Nephron (organoid): ENCODE data around the gene CD320.

Source experiments
- H3K27ac Mint-ChIP-seq, 3 experiments: 2 replicates each; pipeline ENCODE4 v1.8.0; 2020; ENCODE audit warnings: mixed read lengths in 3 of 3, mild to moderate bottlenecking in 2 of 3, moderate library complexity in 1 of 3
- H3K27me3 Mint-ChIP-seq: 2 replicates; pipeline ENCODE4 v1.8.0; 2021; ENCODE audit warnings: low read depth, mild to moderate bottlenecking, moderate library complexity, mixed read lengths
- H3K36me3 Mint-ChIP-seq: 2 replicates; pipeline ENCODE4 v1.8.0; 2020; ENCODE audit warnings: low read depth, mixed read lengths
- H3K4me1 Mint-ChIP-seq: 2 replicates; pipeline ENCODE4 v1.8.0; 2020; ENCODE audit warnings: mixed read lengths
- H3K4me3 Mint-ChIP-seq, 3 experiments: 2 replicates each; pipeline ENCODE4 v1.8.0; 2020; ENCODE audit warnings: mild to moderate bottlenecking in 3 of 3, mixed read lengths in 3 of 3, moderate library complexity in 2 of 3
- H3K9me3 Mint-ChIP-seq: 2 replicates; pipeline ENCODE4 v1.8.0; 2020; ENCODE audit warnings: mixed read lengths
- TF ChIP-seq, protein P1 (sequence below), 3 experiments: fragments of 200-600 bp; sonication (generic); IDR thresholded peaks; one replicate each; pipeline ENCODE4 v1.5.0; 2021; ENCODE audit warnings: antibody characterized with exemption in 3 of 3; ENCODE audit not compliant: unreplicated experiment in 3 of 3

The CD320 gene

DNA sequence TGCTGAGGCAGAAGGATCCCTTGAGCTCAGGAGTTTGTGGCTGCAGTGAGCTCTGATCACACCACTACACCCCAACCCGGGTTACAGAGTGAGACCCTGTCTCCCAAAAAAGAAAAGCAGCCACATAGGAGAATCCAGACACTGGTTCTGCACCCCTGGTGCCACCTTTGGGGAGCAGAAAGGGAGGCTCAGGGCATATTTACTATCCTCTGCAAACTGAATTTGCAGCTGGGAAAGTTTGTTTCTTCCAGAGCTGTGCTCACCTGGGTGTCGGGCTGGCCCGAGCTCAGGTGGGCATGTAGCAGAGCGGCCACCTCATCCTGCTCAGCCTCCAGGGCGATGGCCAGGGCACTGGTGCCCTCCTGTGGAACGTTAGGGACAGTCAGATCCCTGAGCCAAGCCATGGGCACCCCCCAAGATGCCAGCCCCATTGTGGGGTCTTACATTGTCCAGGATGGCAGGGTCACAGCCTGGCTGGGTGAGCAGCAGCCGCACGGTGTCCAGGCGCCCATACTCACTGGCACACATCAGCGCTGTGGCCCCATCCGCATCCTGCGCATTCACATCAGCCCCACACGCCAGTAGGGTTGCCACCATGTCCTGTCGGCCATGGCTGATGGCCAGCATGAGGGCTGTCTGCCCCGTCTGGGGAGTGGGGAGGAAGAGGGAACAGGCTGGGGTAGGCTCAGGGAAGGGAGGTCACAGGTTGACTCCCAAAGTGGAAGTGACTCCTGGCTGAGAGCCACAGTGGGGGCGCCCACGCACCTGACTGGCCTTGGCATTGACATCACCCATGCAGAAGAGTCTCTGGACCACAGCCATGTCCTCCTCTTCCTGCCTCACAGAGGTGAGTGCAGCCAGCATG lies 16.3 kb upstream of the CD320 start:
- Mint-ChIP-seq H3K27ac (no peak overlapping the region), H3K36me3 (peaks cover 6% of the 10 kb centered on the region), H3K27me3 (peaks cover 28% of the 10 kb centered on the region), H3K4me3 (peak overlapping the region; percentile 19 to 100 (median 34)), H3K4me1 (peaks cover 18% of the 10 kb centered on the region), H3K9me3 (no peaks in the 10 kb centered on the region)
- TF ChIP-seq, protein P1, sequence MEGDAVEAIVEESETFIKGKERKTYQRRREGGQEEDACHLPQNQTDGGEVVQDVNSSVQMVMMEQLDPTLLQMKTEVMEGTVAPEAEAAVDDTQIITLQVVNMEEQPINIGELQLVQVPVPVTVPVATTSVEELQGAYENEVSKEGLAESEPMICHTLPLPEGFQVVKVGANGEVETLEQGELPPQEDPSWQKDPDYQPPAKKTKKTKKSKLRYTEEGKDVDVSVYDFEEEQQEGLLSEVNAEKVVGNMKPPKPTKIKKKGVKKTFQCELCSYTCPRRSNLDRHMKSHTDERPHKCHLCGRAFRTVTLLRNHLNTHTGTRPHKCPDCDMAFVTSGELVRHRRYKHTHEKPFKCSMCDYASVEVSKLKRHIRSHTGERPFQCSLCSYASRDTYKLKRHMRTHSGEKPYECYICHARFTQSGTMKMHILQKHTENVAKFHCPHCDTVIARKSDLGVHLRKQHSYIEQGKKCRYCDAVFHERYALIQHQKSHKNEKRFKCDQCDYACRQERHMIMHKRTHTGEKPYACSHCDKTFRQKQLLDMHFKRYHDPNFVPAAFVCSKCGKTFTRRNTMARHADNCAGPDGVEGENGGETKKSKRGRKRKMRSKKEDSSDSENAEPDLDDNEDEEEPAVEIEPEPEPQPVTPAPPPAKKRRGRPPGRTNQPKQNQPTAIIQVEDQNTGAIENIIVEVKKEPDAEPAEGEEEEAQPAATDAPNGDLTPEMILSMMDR (IDR thresholded peaks at IDR 0.05; ENCODE audit: unreplicated experiment in 3 of 3): no peak

DNA sequence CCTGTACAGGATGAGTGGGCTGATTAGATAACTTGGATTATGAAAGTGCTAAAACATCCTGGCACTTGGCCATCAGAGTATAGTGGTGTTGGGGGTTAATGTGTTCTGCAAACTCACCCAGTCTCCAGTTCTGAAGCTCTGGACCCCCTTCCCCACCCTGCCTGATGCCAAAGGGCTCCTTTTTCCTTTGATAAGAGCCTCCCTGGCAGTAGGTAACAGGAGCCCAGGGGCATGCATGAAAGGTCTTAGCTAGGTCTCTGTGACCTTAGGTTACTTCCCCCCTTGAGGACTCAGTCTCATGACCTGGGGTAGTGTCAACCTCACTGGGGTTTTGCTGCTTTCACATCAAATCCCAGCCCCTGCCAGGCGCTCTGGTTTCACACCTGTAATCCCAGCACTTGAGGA lies 15.6 kb upstream of the CD320 start:
- Mint-ChIP-seq H3K36me3 (peaks cover 6% of the 10 kb centered on the region), H3K9me3 (no peaks in the 10 kb centered on the region), H3K27me3 (peaks cover 22% of the 10 kb centered on the region), H3K4me3 (peak overlapping the region; percentile 19 to 100 (median 34)), H3K4me1 (peaks cover 18% of the 10 kb centered on the region), H3K27ac (no peak overlapping the region)
- TF ChIP-seq, protein P1 (IDR thresholded peaks at IDR 0.05; ENCODE audit: unreplicated experiment in 3 of 3): no peak

DNA sequence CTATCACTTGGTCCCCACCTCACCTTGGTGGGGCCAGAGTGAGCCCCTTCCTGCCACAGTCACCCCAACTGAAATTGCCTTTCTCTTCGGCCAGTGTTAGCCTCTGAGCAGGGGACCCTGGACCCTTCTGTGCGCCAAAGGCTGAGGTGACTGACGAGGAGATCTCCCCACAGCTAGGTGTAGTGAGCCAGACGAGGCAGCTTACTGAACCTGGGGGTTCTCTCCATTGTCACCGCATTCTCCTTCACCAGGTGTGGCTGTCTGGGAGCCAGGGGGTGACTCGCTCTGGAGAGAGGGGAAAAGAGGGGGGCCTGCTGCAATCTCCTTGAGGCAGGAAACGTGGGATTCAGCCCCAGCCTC lies 14.5 kb upstream of the CD320 start:
- Mint-ChIP-seq H3K4me1 (peaks cover 18% of the 10 kb centered on the region), H3K4me3 (peak overlapping the region; percentile 98 to 100 (median 99)), H3K27ac (peak overlapping the region in 1 of 3 experiments; percentile 94), H3K9me3 (no peaks in the 10 kb centered on the region), H3K27me3 (peaks cover 10% of the 10 kb centered on the region), H3K36me3 (peaks cover 6% of the 10 kb centered on the region)
- TF ChIP-seq, protein P1 (IDR thresholded peaks at IDR 0.05; ENCODE audit: unreplicated experiment in 3 of 3): no peak

GRCh38 chr19:8321986-8322637 lies 14.0 kb upstream of the CD320 start:
- H3K27me3 Mint-ChIP-seq: peaks cover 5% of the 10 kb centered on the region
- H3K4me1 Mint-ChIP-seq: peaks cover 18% of the 10 kb centered on the region
- peak overlapping the region; percentile 98 to 100 (median 99) for H3K4me3 Mint-ChIP-seq
- TF ChIP-seq, protein P1 (IDR thresholded peaks at IDR 0.05; ENCODE audit: unreplicated experiment in 3 of 3): no peak
- H3K27ac Mint-ChIP-seq: peak overlapping the region; percentile 93 to 96 (median 94)
- no peaks in the 10 kb centered on the region for H3K9me3 Mint-ChIP-seq
- H3K36me3 Mint-ChIP-seq: peaks cover 6% of the 10 kb centered on the region

GRCh38 chr19:8321067-8321985 lies 13.2 kb upstream of the CD320 start, which contains the start of the genes NDUFA7 and RPS28:
Gene NDUFA7, minus strand, starts transcription at chr19:8321375. Its CDS starts 17 bp downstream, at chr19:8321358.
Gene RPS28, plus strand, starts transcription at chr19:8321496. Its CDS starts 35 bp downstream, at chr19:8321531.
- peaks cover 18% of the 10 kb centered on the region for H3K4me1 Mint-ChIP-seq
- H3K27me3 Mint-ChIP-seq: no peaks in the 10 kb centered on the region
- peaks cover 6% of the 10 kb centered on the region for H3K36me3 Mint-ChIP-seq

More at GRCh38 chr19:8321067-8321985, 13.2 kb upstream of the CD320 start, which contains the start of the genes NDUFA7 and RPS28:
- TF ChIP-seq, protein P1 (IDR thresholded peaks at IDR 0.05; ENCODE audit: unreplicated experiment in 3 of 3): no peak
- H3K9me3 Mint-ChIP-seq: no peaks in the 10 kb centered on the region
- peak within 1 kb of the TSS; percentile 98 to 100 (median 99) for H3K4me3 Mint-ChIP-seq
- H3K27ac Mint-ChIP-seq: peak within 1 kb of the TSS; percentile 93 to 96 (median 94)
